Ovary (tissue), 9 donors: Measurements from ENCODE around the gene PNLIPRP2. TPM values are rescaled to one million over a fixed set of nuclear protein-coding genes. Genes with fewer than 3 reads are reported as not detected.

Experiments used
- DNase-seq, 5 donors: peaks; one replicate each; pipeline ENCODE4 v3.0.0-alpha.2; 2019 to 2020
- H3K27ac ChIP-seq, 2 donors: fragments of 200-600 bp; one replicate each; pipeline versions ENCODE4 v1.5.1 to v1.8.0; 2019 to 2022
- H3K27me3 ChIP-seq: fragments of 200-600 bp; one replicate; pipeline ENCODE4 v1.8.0; 2022
- H3K36me3 ChIP-seq: fragments of 200-600 bp; sonication (generic); one replicate; pipeline ENCODE4 v1.5.1; 2019
- H3K4me1 ChIP-seq: one replicate; pipeline ENCODE4 v1.8.1; 2013; ENCODE audit warnings: mild to moderate bottlenecking, moderate library complexity; ENCODE audit not compliant: insufficient read depth
- H3K4me3 ChIP-seq: fragments of 200-600 bp; sonication (generic); one replicate; pipeline ENCODE4 v1.5.1; 2017
- H3K9me3 ChIP-seq, 2 donors: fragments of 200-600 bp in 1 of 2; sonication (generic) in 1 of 2; one replicate each; pipeline versions ENCODE4 v1.5.1 to v1.8.1; 2013 to 2019; ENCODE audit warnings: mild to moderate bottlenecking in 1 of 2, moderate library complexity in 1 of 2
- CTCF ChIP-seq, 3 donors: fragments of 450-650 bp in 2 of 3; fragments of 200-600 bp in 1 of 3; IDR thresholded peaks; one replicate each; pipeline versions ENCODE4 v1.5.1 to v1.8.0; 2016 to 2022; ENCODE audit warnings: antibody characterized with exemption in 3 of 3, mild to moderate bottlenecking in 1 of 3
- EP300 ChIP-seq: sonication (generic); formaldehyde crosslinking; IDR thresholded peaks from one replicate; pipeline ENCODE4 v1.6.1; 2017; ENCODE audit warnings: antibody characterized with exemption
- POLR2A ChIP-seq: fragments of 450-650 bp; IDR thresholded peaks from one replicate; pipeline ENCODE4 v1.6.1; 2017; ENCODE audit warnings: antibody characterized with exemption, mild to moderate bottlenecking, moderate library complexity
- WGBS, 3 donors: extraction: QIAGEN DNeasy Blood & Tissue Kit in 1 of 3; methylation state at CpG; one replicate each; pipeline versions ENCODE4 v1.1.5 to v1.1.7; 2013 to 2017; 5-methylcytosine and 5-hydroxymethylcytosine counted together
- intact Hi-C, 4 donors: fragments of 100-400 bp; cut with DNase I; formaldehyde crosslinking; loops; one replicate each; pipeline versions ENCODE4 v1.11.0 to v1.15.1; 2022 to 2023
- polyA plus RNA-seq, 2 donors: library from polyadenylated mRNA; stranded (reverse); fragments of 200-250 nt in 1 of 2; fragments of 350-450 nt in 1 of 2; fragmentation: Illumina TruSeq in 1 of 2; extraction: RNeasy Lipid Tissue Mini Kit (QIAGEN cat#74804) in 1 of 2; gene quantifications; one replicate each; pipeline ENCODE4 v1.2.3, GENCODE V29; 2013 to 2014
- total RNA-seq, 7 donors: library from RNA; depleted of rRNA in 2 of 7; stranded (reverse); fragments of >200 nt in 2 of 7; fragmentation: NEBNext Ultra II Directional in 3 of 7; extraction: Animal tissue kit (Norgen Biotek cat#: 25700) in 3 of 7; gene quantifications; one replicate each; pipeline versions ENCODE4 v1.1.0 to v1.2.4, GENCODE V29; 2016 to 2023
- donor health status: DM: no; HTN: no; CAD: no; lungs with moderate emphysema.
- donor health status: DM: no; HTN: no; CAD: no.
- donor health status: Bipolar disorder and iron deficiency.
- donor health status: DM: yes; HTN: yes; CAD: no.
- donor health status: DM: no; HTN: no; CAD: no.
- donor health status: DM: yes; HTN: yes; CAD: no.

Gene PNLIPRP2
- total and polyA plus RNA-seq, 9 donors: 0.15 to 1.4 (median 0.24) TPM; not detected in 4

GRCh38 chr10:116668446-116668845 is 47.7 kb downstream of the PNLIPRP2 start:
- WGBS, 3 donors: 92 to 94% (median 92%) methylated on average over 2 of the region's 2 CpGs
- TF ChIP-seq POLR2A (no peak), CTCF (IDR thresholded peaks at IDR 0.05) (no peak), EP300 (no peak)

GRCh38 chr10:116669080-116669479 is 48.3 kb downstream of the PNLIPRP2 start:
- H3K9me3 ChIP-seq: no peaks in the 10 kb centered on the region
- peaks cover 5% of the 10 kb centered on the region for H3K4me1 ChIP-seq
- peak overlapping the region in 1 of 2 donors; percentile 72 for H3K27ac ChIP-seq
- H3K27me3 ChIP-seq: no peaks in the 10 kb centered on the region
- intact Hi-C loops: no loop called here
- TF ChIP-seq EP300 (no peak), POLR2A (no peak), CTCF (IDR thresholded peaks at IDR 0.05) (no peak)
- DNase-seq: peak in 1 of 5 donors; percentile 24
- H3K36me3 ChIP-seq: no peaks in the 10 kb centered on the region
- no peak overlapping the region for H3K4me3 ChIP-seq
- WGBS, 3 donors: 82 to 91% (median 82%) methylated on average over 5 of the region's 5 CpGs

More at GRCh38 chr10:116668446-116668845, 47.7 kb downstream of the PNLIPRP2 start:
- no peak for DNase-seq
- H3K36me3 ChIP-seq: no peaks in the 10 kb centered on the region
- no peaks in the 10 kb centered on the region for H3K9me3 ChIP-seq
- H3K27me3 ChIP-seq: no peaks in the 10 kb centered on the region
- intact Hi-C loops: no loop called here
- peaks cover 5% of the 10 kb centered on the region for H3K4me1 ChIP-seq
- no peak overlapping the region for H3K4me3 ChIP-seq
- no peak overlapping the region for H3K27ac ChIP-seq

- peak; percentile 41 to 65 (median 59) for DNase-seq
- H3K9me3 ChIP-seq: no peaks in the 10 kb centered on the region
- H3K36me3 ChIP-seq: no peaks in the 10 kb centered on the region
- H3K27me3 ChIP-seq: no peaks in the 10 kb centered on the region
- H3K4me1 ChIP-seq: peaks cover 5% of the 10 kb centered on the region
- peak overlapping the region; percentile 27 for H3K4me3 ChIP-seq
- TF ChIP-seq CTCF (IDR thresholded peaks at IDR 0.05) (no peak), EP300 (no peak), POLR2A (no peak)
- 15 to 19% (median 15%) methylated on average over 32 to 41 of the region's 41 CpGs for WGBS, 3 donors
- H3K27ac ChIP-seq: peak overlapping the region in 1 of 2 donors; percentile 72
- intact Hi-C loops: loop anchor here in 1 of 4 donors (10.0 kb wide), 1 partner anchor 505 kb away; no protein-coding TSS in a partner anchor
Observed at GRCh38 chr10:116669832-116670644, 49.3 kb downstream of the PNLIPRP2 start.

GRCh38 chr10:116670706-116671105 is 50.0 kb downstream of the PNLIPRP2 start:
- 87 to 93% (median 90%) methylated on average over 6 of the region's 6 CpGs for WGBS, 3 donors
- H3K27me3 ChIP-seq: no peaks in the 10 kb centered on the region
- no peaks in the 10 kb centered on the region for H3K9me3 ChIP-seq
- no peak overlapping the region for H3K4me3 ChIP-seq
- H3K36me3 ChIP-seq: no peaks in the 10 kb centered on the region
- TF ChIP-seq POLR2A (no peak), EP300 (no peak), CTCF (IDR thresholded peaks at IDR 0.05) (no peak)
- DNase-seq: peak in 1 of 5 donors; percentile 13
- intact Hi-C loops: loop anchor here in 1 of 4 donors (10.0 kb wide), 1 partner anchor 504 kb away; no protein-coding TSS in a partner anchor
- H3K4me1 ChIP-seq: peaks cover 5% of the 10 kb centered on the region
- H3K27ac ChIP-seq: no peak overlapping the region
